HG03571 (cell line): ENCODE data around the gene YWHAB.

ENCODE experiments used
- ATAC-seq: cut with Tn5 transposase; IDR thresholded peaks from one replicate; pipeline ENCODE4 v1.9.1; 2021; ENCODE audit not compliant: unreplicated experiment

YWHAB gene

DNA sequence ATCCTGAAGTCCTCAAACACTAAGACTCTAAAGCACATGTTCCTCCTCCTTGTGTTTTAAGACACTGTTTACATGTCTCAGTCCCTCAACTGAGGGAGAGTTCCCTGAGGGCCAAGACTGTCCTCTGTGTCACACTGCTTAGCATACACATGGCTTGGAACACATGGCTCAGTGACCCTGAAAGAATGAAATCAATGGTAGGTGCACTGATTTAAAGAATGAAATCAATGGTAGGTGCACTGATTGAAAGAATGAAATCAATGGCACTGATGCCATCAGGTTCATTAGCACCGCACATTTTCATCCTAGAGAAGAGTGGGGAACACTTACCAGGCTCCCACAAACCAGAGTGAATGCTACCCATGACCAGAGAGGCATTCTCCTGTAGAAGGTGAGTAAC lies 64.9 kb downstream of the YWHAB start:
- ATAC-seq = no peak

DNA sequence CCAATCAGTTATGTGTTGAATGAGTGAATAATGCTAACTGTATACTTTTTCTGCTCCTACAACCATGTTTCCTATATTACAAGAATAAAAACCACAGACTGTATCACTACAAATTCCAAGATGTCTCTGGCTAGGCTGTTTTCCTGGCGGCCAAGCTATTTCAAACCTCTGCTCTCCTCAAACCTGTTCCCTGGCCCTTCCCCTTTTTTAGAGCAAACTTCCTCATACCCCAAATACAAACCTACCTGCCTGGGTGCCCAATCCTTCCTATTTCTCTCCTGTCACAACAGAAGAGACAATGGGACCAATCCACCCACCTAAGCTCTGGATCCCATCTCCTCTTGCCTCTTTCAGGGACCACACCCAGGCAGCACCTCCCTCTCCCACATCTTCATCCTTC lies 67.2 kb downstream of the YWHAB start:
- no peak for ATAC-seq

DNA sequence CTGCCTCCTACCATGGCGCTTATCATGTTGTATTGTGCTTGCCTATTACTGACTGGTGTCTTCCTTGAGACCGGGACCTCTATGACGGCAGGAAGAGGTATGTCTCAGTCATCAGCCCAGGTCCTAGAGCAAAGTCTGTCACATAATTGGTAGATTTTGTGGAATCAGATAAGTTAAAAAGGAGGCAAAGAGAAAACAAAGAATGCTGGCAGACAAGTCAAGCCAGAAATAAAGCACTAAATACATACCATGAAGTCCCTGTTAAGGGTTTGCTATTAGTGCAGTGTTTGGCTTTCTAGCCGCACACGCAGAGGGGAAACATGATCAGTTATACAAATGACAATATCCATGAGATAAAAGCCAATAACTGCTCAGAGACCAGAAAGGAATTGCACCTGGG lies 68.7 kb downstream of the YWHAB start:
- no peak for ATAC-seq

DNA sequence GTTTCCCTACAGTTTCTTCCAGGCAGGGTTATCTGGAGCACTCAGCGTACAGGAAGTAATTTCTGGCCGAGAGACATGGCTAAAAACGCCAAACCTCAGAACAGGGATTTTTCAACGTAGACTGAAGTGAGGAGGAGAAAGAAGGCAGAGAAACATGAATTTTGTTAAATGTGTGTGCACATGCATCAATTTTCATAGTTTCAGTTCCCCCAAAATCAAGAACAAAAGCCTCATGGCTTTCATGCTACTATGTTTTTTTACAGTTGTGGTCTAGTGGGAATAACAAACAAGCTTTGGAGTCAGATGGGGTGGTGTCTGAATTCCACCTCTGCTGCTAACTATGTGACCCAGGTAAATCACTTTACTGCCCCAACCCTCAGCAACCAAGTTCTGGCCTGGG lies 69.8 kb downstream of the YWHAB start:
- no peak for ATAC-seq

DNA sequence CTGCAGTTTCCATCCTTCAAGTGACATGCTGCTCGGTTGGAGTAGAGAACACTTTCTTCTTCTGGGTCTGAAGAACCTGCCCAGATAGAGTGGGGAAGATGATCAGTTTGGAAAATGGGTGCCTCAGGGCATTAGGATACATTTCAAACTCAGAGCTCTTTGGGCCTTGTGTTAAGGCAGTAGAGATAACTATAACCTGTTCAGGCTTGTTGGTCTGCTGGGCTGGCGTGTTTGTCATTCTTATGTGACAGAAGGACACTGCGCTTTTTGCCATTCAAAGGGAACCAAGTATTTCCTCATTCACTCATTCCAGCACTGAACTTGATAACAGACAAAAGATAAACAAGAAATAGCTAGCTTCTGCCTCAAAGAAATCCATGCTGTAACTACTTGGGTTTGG lies 70.9 kb downstream of the YWHAB start:
- no peak for ATAC-seq
